T-helper 17 cell (primary cell): ENCODE measurements around the gene PACS1. TPM values are rescaled to one million over a fixed set of nuclear protein-coding genes. Genes with fewer than 3 reads are reported as not detected.

Source experiments
- ATAC-seq: fragments of 150-1000 bp; cut with Tn5 transposase; 2 replicates; pipeline ENCODE4 v1.10.0; 2021; ENCODE audit warnings: mild to moderate bottlenecking, moderate library complexity
- DNase-seq, 3 donors: peaks; one replicate each; pipeline versions ENCODE4 v3.0.0 to v3.0.0-alpha.2; 2020 to 2021
- H3K9me3 ChIP-seq: one replicate; pipeline ENCODE4 v1.7.0; 2013; ENCODE audit warnings: low read length, mild to moderate bottlenecking; ENCODE audit not compliant: control insufficient read depth, poor library complexity, severe bottlenecking
- H3K27ac Mint-ChIP-seq: one replicate; pipeline ENCODE4 v1.8.0; 2022; ENCODE audit warnings: mild to moderate bottlenecking, moderate library complexity, mixed read lengths
- H3K27me3 Mint-ChIP-seq: one replicate; pipeline ENCODE4 v1.8.0; 2022; ENCODE audit warnings: mixed read lengths
- H3K36me3 Mint-ChIP-seq: one replicate; pipeline ENCODE4 v1.8.0; 2022; ENCODE audit warnings: low read depth, mixed read lengths
- H3K4me1 Mint-ChIP-seq: one replicate; pipeline ENCODE4 v1.8.0; 2022; ENCODE audit warnings: mild to moderate bottlenecking, mixed read lengths
- H3K4me3 Mint-ChIP-seq: one replicate; pipeline ENCODE4 v1.8.0; 2022; ENCODE audit warnings: mild to moderate bottlenecking, moderate library complexity, mixed read lengths
- total RNA-seq, 4 donors: library from RNA in 2 of 4; stranded (reverse) in 2 of 4; gene quantifications; one replicate each; pipeline ENCODE4 v1.2.3 and lab custom pipeline; 2022 to 2026

The PACS1 gene
- total RNA-seq, 2 donors from 2014 or later, result 215 to 227 TPM

- DNase-seq (no peak), ATAC-seq (no peak)
- no peak overlapping the region for H3K4me3 Mint-ChIP-seq
- peaks cover 5% of the 10 kb centered on the region for H3K4me1 Mint-ChIP-seq
- H3K27me3 Mint-ChIP-seq, result peaks cover 5% of the 10 kb centered on the region
- H3K27ac Mint-ChIP-seq, result no peak overlapping the region
- no peaks in the 10 kb centered on the region for H3K9me3 ChIP-seq
- H3K36me3 Mint-ChIP-seq, result no peaks in the 10 kb centered on the region
Observed at GRCh38 chr11:66042996-66043906, 26.8 kb upstream of the PACS1 start.

DNA sequence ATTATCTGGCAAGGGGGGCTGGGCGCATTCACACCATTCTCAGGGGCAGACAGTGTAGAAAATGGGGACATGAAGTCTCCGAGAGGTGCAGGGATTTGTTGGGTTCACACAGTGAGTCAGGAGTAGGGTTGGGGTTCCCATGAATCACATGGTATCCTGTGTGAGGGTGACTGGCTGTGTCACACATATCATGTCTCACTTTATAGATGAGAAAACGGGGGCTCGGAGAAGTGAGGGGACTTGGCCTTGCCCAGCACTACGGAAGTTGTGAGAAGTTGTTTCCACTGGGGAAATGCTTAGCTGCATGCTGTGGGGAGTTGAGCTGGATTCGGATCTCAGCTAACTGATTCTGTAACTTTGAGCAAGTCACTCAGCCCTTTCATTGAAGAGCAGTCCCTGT lies 25.3 kb upstream of the PACS1 start:
- no peaks in the 10 kb centered on the region for H3K9me3 ChIP-seq
- DNase-seq, result no peak
- Mint-ChIP-seq H3K4me1 (peaks cover 5% of the 10 kb centered on the region), H3K27ac (peak overlapping the region; percentile 27), H3K27me3 (no peaks in the 10 kb centered on the region), H3K36me3 (no peaks in the 10 kb centered on the region), H3K4me3 (no peak overlapping the region)
- peak; percentile 5 for ATAC-seq

GRCh38 chr11:66045177-66045639 lies 24.9 kb upstream of the PACS1 start:
- Mint-ChIP-seq H3K4me3 (no peak overlapping the region), H3K27ac (peak overlapping the region; percentile 27)

DNA sequence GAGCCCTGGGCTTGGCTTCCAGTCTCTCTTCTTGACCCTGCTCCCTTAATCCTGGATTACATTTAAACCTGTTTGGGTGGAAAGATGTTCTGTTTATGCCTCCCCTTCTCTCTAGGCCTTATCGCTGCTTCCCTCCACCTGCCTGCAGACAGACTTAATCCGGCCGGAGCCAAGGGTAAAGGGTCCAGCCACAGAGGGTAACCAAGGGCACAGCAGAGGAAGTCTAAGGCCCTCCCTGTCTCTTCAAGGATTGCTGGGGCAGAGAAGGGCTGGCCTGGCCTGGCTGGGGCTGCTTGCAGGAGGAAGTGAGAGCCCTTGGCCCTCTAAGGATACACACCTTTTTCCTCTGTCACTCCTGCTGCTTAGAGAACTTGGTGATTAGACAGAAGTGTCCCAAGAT lies 23.2 kb upstream of the PACS1 start:
- Mint-ChIP-seq H3K27me3 (no peaks in the 10 kb centered on the region), H3K4me1 (peaks cover 10% of the 10 kb centered on the region), H3K27ac (no peak overlapping the region), H3K36me3 (no peaks in the 10 kb centered on the region), H3K4me3 (no peak overlapping the region)
- no peak for ATAC-seq
- no peak for DNase-seq
- no peaks in the 10 kb centered on the region for H3K9me3 ChIP-seq

More at GRCh38 chr11:66045177-66045639, 24.9 kb upstream of the PACS1 start:
- Mint-ChIP-seq H3K4me1 (peaks cover 5% of the 10 kb centered on the region), H3K27me3 (no peaks in the 10 kb centered on the region), H3K36me3 (no peaks in the 10 kb centered on the region)
- H3K9me3 ChIP-seq, result no peaks in the 10 kb centered on the region
- ATAC-seq (peak; percentile 99), DNase-seq (peak; percentile 75 to 83 (median 78))

- DNase-seq (no peak), ATAC-seq (no peak)
- H3K9me3 ChIP-seq, result no peaks in the 10 kb centered on the region
- Mint-ChIP-seq H3K4me1 (peaks cover 15% of the 10 kb centered on the region), H3K27ac (no peak overlapping the region), H3K36me3 (peaks cover 4% of the 10 kb centered on the region), H3K27me3 (no peaks in the 10 kb centered on the region), H3K4me3 (no peak overlapping the region)
Observed at GRCh38 chr11:66047541-66048365, 22.3 kb upstream of the PACS1 start.

DNA sequence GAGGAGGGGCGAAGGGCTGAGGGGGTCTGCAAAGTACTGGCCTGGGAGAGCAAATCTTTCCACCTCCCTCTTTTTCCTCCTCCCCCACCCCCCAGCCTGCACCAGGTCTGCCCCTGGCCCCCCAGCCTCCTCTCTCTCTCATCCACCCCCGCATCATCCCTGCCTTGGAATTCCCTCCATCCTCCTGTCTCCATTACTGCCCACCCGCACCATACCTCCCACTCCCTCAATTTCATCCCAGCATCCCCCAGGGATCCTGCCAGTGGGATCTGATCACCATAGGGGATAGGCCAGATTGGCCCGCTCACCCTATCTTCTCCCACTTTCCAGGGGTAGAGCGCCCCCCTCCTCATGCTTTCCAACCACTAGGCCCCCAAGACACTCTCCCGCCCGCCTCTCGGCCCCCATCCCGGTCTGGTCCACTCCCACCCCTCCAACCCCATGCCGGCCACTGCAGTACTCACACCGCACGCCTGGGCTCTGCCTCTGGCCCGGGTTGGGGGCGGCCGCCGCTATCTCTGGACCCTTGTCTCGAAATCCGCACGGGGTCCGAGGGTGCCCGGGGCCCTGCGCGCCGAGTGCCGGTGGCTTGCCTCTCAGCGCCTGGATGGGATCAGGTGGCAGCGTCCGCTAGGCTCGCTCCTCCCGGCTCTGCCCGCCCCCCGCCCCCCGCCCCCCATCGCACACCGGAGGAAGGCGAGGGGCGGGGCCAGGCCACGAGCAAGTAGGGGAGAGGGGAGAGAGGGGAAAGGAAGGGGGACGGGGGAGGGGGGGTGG lies 21.3 kb upstream of the PACS1 start, which contains the start of gene GAL3ST3:
Gene GAL3ST3, minus strand, starts transcription at position 615 of the 777 bp plus-strand sequence. CDS start 3,746 bp downstream, outside the sequence.
- no peak for ATAC-seq
- no peak for DNase-seq

DNA sequence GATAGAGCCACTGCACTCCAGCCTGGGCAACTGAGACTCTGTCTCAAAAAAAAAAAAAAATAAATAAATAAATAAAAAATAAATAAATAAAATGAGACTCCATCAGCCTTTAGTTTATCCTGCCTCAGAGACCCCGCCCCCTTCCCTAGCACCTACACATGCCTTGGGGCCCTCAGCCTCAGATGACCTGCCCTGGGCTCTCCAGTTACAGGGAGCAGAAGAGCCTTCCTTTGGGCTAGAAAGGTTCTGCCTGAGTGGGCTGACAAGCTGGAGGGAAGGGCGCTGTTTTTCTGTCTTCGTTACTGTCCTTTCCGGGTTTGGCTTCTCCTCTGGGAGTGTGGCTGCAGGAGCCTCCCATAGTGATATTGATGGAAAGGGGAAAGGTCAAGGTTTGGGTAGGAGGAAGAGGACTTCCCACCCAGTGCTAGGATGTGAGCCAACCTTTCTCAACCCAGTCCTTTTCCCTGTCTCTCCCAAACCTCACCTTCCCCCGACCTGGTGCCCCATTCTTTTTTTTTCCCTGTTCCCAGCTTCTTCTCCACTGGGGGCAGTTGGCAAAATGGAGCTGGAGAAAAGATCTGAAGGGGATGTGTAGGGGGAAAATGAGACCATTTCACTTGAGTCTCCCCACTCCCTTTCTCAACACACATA lies 19.4 kb upstream of the PACS1 start:
- DNase-seq, result no peak

More for the DNA sequence above, 21.3 kb upstream of the PACS1 start, which contains the start of gene GAL3ST3:
- H3K27me3 Mint-ChIP-seq, result no peaks in the 10 kb centered on the region
- peaks cover 21% of the 10 kb centered on the region for H3K4me1 Mint-ChIP-seq
- H3K27ac Mint-ChIP-seq, result no peak within 1 kb of the TSS
- peaks cover 4% of the 10 kb centered on the region for H3K36me3 Mint-ChIP-seq
- peak within 1 kb of the TSS; percentile 28 for H3K4me3 Mint-ChIP-seq
- H3K9me3 ChIP-seq, result no peaks in the 10 kb centered on the region

DNA sequence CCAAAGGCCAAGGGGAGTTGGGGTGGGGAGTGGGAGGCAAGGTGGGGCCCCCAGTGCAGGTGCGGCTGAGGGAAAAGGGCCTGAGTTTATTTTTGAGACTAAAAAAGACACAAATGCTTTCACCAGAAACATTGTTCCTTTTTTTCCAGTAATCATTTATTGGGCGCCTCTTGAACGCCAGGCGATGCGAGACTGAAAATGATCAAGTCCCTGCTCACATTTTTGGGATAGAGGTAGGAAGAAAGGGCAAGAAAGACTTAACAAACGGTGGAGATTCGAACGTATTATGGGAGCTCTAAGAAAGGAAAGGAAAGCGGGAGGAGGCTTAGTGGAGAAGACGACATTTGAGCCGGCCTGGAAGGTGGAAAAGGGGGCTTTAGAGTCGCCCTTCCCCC lies 18.7 kb upstream of the PACS1 start:
- peak overlapping the region; percentile 98 for H3K27ac Mint-ChIP-seq
- peaks cover 18% of the 10 kb centered on the region for H3K4me1 Mint-ChIP-seq
- H3K9me3 ChIP-seq, result no peaks in the 10 kb centered on the region
- ATAC-seq (no peak), DNase-seq (no peak)
- peaks cover 4% of the 10 kb centered on the region for H3K36me3 Mint-ChIP-seq
- no peaks in the 10 kb centered on the region for H3K27me3 Mint-ChIP-seq
- peak overlapping the region; percentile 86 for H3K4me3 Mint-ChIP-seq

More for the DNA sequence above, 19.4 kb upstream of the PACS1 start:
- no peak for ATAC-seq
- Mint-ChIP-seq H3K4me1 (peaks cover 18% of the 10 kb centered on the region), H3K4me3 (peak overlapping the region; percentile 86), H3K36me3 (peaks cover 4% of the 10 kb centered on the region), H3K27ac (no peak overlapping the region), H3K27me3 (no peaks in the 10 kb centered on the region)
- H3K9me3 ChIP-seq, result no peaks in the 10 kb centered on the region

GRCh38 chr11:66051766-66052663 lies 18.1 kb upstream of the PACS1 start, which contains the start of gene SF3B2:
Gene SF3B2 (plus strand): TSS chr11:66052364. CDS start chr11:66052385, 21 bp downstream.
- H3K27me3 Mint-ChIP-seq, result no peaks in the 10 kb centered on the region

GRCh38 chr11:66052664-66052982 lies 17.4 kb upstream of the PACS1 start:
- DNase-seq, result no peak
- Mint-ChIP-seq H3K4me3 (peak overlapping the region; percentile 100), H3K27me3 (no peaks in the 10 kb centered on the region), H3K27ac (peak overlapping the region; percentile 98), H3K36me3 (peaks cover 4% of the 10 kb centered on the region), H3K4me1 (peaks cover 18% of the 10 kb centered on the region)
- H3K9me3 ChIP-seq, result no peaks in the 10 kb centered on the region
- peak; percentile 5 for ATAC-seq

More at GRCh38 chr11:66051766-66052663, 18.1 kb upstream of the PACS1 start, which contains the start of gene SF3B2:
- H3K36me3 Mint-ChIP-seq, result peaks cover 4% of the 10 kb centered on the region
- peak within 1 kb of the TSS; percentile 100 for H3K4me3 Mint-ChIP-seq
- peak; percentile 87 to 94 (median 94) for DNase-seq
- H3K4me1 Mint-ChIP-seq, result peaks cover 18% of the 10 kb centered on the region
- peak within 1 kb of the TSS; percentile 98 for H3K27ac Mint-ChIP-seq
- no peaks in the 10 kb centered on the region for H3K9me3 ChIP-seq
- peak; percentile 98 for ATAC-seq

DNA sequence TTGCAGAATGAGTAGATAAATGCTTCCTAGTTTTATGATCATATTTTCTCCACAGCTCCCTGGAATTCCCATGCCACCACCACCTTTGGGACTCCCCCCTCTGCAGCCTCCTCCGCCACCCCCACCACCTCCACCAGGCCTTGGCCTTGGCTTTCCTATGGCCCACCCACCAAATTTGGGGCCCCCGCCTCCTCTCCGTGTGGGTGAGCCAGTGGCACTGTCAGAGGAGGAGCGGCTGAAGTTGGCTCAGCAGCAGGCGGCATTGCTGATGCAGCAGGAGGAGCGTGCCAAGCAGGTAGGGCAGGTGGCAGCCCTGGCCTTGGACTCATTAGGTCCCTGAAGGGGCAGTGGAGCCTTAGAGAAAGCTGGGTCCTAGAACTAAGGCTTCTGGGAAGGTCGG lies 15.1 kb upstream of the PACS1 start:
- ATAC-seq, result no peak
- peak overlapping the region; percentile 16 for H3K27ac Mint-ChIP-seq
- H3K9me3 ChIP-seq, result no peaks in the 10 kb centered on the region
- no peak for DNase-seq
- no peaks in the 10 kb centered on the region for H3K27me3 Mint-ChIP-seq
- peaks cover 25% of the 10 kb centered on the region for H3K4me1 Mint-ChIP-seq
- no peak overlapping the region for H3K4me3 Mint-ChIP-seq
- peaks cover 5% of the 10 kb centered on the region for H3K36me3 Mint-ChIP-seq
